ENCODE measurements around the gene CST9.

DNA sequence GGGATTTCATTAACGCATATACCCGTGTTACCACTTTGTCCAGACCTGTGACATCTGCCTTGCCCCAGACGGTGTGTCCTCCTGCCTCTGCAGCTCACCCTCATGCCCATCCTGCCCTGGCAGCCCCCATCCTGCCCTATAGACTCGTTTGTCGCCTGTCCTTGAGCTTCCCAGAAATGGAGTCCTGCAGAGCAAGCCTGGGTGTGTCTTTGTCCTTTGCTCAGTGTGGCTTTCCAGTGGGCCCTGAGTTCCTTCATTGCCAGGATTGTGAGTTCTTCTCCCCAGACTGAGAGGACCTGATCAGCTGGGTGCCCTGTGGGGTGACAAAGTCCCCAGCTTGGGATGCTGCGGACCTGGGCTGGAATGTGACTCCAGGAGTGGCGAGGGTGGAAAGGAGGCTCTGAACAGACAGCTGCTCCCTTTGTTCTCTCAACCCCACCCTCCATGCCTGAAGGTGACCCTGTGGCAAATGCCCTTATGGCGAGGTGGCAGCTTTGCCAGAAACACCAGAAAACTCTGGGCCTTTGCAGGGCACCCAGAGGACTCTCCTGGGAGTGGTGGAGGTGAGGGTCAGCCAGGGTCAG, 34.4 kb upstream of the CST9 start:
- TF ChIP-seq CTCF (IDR thresholded peaks at IDR 0.05; ENCODE audit: low read depth, low read length) (no peak), EZH2phosphoT487 (IDR thresholded peaks at IDR 0.05; ENCODE audit: low read depth) (no peak)
